NCI-H2029 (cell line): Measurements from ENCODE around the gene GSK3B.
A peak's percentile ranks its signal among the peaks of the same experiment; 100 is the strongest.

Source experiments
- DNase-seq: peaks from one replicate; lab custom pipeline; 2025; lab: John Stamatoyannopoulos, UW

Gene GSK3B

GRCh38 chr3:120093911-120094775 lies at the start of gene GSK3B:
GSK3B (minus strand) TSS chr3:120094447; CDS start chr3:120093434, 1,013 bp downstream.
- DNase-seq: peak; percentile 79

DNA sequence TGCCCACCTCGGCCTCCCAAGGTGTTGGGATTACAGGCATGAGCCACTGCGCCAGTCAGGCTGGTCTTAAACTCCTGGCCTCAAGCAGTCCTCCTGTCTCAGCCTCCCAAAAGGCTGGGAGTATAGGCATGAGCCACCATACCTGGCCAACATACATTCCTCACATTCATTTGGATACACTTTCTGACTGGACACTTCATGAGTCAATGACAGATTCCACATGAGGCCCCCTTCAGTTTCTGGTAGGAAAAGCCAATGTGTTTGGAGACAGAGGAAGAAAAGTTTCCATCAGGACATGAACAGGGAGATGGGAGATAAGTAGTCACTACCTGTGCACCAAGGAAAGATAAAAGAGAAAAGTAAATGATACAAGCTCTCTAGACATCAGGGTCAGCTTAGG lies 49.4 kb upstream of the GSK3B start:
- no peak for DNase-seq

- DNase-seq: no peak
These were observed 48.0 kb upstream of the GSK3B start for GRCh38 chr3:120142236-120142635.

DNA sequence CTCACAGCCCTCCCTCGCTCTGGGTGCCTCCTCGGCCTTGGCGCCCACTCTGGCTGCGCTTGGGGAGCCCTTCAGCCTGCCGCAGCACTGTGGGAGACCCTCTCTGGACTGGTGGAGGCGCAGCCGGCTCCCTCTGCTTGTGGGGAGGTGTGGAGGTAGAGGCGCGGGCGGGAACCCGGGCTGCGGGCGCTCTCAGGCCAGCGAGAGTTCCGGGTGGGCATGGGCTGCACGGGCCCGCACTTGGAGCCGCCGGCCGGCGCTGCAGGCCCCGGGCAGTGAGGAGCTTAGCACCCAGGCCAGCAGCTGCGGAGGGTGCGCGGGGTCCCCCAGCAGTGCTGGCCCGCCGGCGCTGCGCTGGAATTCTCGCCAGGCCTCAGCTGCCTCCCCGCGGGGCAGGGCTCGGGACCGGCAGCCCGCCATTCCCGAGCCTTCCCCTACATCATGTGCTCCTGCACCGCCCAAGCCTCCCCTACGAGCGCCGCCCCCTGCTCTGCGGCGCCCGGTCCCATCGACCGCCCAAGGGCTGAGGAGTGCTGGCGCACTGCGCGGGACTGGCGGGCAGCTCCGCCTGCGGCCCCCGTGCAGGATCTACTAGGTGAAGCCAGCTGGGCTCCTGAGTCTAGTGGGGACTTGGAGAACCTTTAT lies 46.0 kb upstream of the GSK3B start:
- DNase-seq: no peak

DNA sequence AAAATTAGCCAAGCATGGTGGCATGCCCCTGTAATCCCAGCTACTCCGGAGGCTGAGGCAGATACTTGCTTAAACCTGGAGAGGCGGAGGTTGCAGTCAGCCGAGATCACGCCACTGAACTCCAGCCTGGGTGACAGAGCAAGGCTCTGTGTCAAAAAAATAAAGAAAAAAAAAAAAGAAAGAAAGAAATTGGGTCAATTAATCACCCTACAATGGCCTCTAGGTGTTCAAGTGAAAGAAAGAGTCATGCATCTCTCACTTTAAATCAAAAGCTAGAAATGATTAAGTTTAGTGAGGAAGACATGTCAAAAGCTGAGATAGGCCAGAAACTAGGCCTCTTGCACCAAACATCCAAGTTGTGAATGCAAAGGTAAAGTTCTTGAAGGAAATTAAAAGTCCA lies 44.9 kb upstream of the GSK3B start:
- DNase-seq: no peak

DNA sequence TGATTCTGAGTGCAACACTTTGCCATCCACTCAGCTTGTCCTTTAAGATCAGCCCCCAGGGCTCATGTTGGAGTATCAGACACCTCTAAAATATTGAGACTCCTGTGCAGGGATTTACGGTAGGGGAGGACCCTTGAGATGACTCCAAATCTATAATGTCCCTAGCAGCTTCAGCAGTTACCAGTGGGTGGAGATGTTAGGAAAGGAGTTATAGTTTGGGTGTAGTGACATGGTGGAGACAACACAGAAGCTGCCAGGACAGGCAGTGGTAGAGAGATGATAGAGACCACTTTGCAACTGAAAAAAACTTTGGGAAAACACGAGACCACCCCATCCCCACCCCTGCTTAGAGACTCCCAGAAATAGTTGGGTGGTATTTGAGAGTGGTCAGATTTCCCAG lies 43.3 kb upstream of the GSK3B start:
- DNase-seq: no peak

- DNase-seq: no peak
These were observed 36.4 kb upstream of the GSK3B start for GRCh38 chr3:120130656-120131055.

DNA sequence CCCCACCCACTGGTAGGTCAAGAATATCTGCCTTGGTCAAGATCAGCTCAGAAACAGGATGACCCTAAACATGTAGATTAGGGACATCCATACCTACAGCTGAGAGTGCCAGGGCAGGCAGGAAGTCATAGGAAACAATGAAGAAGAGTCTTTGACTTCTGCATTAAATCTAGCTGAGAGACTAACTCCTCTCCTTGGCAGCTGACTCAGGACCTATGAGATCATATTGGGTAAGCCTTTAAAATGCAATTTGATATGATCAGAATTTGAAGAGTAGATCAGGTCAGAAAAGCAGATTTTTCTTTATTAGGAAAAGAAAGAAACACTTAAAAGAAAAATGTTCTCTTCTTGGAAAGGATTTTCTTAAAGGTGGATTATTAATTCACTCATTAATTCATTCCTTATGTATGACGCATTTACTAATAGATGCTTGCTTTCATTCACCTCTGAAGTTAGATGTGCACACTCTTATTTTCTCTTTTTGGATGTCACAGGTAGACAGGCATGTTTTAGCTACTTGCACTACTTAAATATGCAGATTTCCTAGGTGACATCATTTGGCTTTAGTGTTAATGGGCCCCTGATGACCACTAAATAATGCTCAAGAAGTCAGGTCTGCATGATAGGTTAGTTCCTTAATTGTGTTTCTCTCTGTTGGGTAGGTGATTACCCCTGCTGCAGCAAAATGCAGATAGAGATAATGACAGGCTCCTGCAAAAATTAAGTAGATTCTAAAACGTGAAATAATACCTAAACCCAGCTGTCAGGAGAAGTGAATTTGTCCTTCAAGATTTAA lies 35.7 kb upstream of the GSK3B start:
- no peak for DNase-seq

DNA sequence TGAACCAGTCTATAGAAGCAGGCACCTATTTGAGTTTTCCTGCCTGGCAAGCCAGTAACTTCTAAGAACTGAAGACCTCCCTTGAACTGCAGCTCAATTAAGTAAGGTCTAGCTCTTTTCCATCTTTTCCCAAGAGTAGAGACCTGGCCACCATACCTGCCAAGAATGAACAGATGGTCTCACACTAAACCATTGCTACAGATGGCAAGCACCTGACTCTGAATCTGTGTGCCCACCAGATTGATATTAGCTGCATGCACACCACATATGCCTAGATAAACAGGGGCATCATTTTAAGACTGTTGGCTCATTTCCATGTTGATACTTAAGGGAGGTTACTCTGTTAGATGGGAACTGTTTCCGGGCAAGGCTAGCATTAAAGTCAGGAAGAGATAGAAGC lies 34.8 kb upstream of the GSK3B start:
- no peak for DNase-seq

GRCh38 chr3:120125992-120126391 lies 31.7 kb upstream of the GSK3B start:
- no peak for DNase-seq

GRCh38 chr3:120119846-120120510 lies 25.7 kb upstream of the GSK3B start:
- DNase-seq: no peak

- DNase-seq: no peak
These were observed 20.7 kb upstream of the GSK3B start for GRCh38 chr3:120114981-120115380.

DNA sequence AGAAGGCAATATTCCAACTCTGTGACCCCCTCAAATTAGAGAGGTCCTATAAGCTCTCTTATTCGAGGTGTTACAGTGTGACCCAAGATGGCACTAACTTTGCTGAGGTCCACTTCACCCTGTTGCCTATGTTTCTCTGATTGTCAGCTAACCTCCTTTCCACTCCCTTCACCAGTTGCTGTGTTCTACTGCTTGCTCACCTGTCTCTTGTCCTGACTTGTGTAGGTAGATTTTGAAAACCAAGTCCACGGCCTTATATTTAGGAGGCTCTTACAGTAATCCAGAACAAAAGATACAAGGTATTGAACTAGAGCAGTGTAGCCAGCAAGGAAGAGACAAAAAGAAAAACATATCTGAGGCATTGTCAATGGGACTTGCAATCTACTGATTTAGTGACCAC lies 20.1 kb upstream of the GSK3B start:
- DNase-seq: no peak

- no peak for DNase-seq
These were observed 19.2 kb upstream of the GSK3B start for GRCh38 chr3:120113128-120114116.

GRCh38 chr3:120111898-120112297 lies 17.7 kb upstream of the GSK3B start:
- DNase-seq: no peak

DNA sequence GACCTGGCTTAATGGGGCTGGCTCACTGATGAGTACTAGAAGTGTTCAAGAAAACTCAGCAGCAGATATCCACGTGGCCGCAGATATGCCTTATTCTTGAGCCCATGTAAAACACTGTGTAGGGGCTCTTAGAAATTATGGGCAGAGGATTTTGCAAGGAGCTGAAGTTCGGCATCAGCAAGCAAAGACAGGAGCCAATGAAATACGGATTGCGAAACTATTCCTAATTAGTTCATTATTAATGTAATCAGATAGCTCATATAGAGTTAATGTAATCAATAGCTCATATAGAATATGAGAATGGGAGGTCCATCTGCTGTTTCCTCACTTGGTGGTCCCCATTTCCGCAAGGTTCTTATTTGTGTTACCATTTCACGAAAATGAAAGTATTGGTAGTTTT lies 9.0 kb upstream of the GSK3B start:
- DNase-seq: no peak

- DNase-seq: peak; percentile 78
These were observed 8.4 kb upstream of the GSK3B start for GRCh38 chr3:120102674-120103073.

DNA sequence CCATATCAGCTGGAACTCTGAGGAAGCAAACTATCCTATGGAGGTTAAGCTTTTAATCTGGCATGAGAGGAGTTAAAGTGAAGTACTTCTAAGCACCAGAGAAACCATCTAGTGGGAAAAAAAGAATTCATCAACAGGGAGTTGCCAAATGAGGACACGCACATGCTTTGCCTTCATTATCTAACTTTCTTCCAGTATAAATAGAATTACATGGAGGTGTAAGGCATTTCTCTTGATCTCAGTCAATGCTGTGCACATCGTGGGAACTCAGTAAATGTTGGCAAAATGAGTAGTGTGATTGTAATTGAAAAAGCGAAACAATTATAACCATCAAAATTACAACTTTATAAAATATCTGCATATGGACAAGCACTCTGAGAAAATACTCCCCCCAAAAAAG lies 8.0 kb upstream of the GSK3B start:
- DNase-seq: no peak

GRCh38 chr3:120101624-120102023 lies 7.4 kb upstream of the GSK3B start:
- no peak for DNase-seq

- DNase-seq: no peak
These were observed 6.5 kb upstream of the GSK3B start for GRCh38 chr3:120100711-120101110.

GRCh38 chr3:120098710-120099109 lies 4.5 kb upstream of the GSK3B start:
- peak; percentile 27 for DNase-seq
